GM23248 (cell line): ENCODE measurements around the gene NMT1. TPM values are rescaled to one million over a fixed set of nuclear protein-coding genes. Genes with fewer than 3 reads are reported as not detected.

Experiments used
- DNase-seq: peaks from one replicate; pipeline ENCODE4 v3.0.0-alpha.2; 2015
- H2AFZ ChIP-seq: fragments of 200-600 bp; sonication (generic); 2 replicates; pipeline ENCODE4 v1.6.1; 2016; ENCODE audit warnings: antibody characterized with exemption
- H3F3A ChIP-seq: fragments of 200-600 bp; sonication (generic); 2 replicates; pipeline ENCODE4 v1.6.1; 2016; ENCODE audit warnings: mild to moderate bottlenecking, antibody characterized with exemption, mixed run types; ENCODE audit not compliant: insufficient read depth
- H3K27ac ChIP-seq: fragments of 200-600 bp; sonication (generic); 2 replicates; pipeline ENCODE4 v1.5.1; 2016; ENCODE audit warnings: mild to moderate bottlenecking
- H3K27me3 ChIP-seq: fragments of 200-600 bp; sonication (generic); replicated peaks from 2 replicates; pipeline ENCODE4 v1.6.1; 2016; ENCODE audit warnings: mild to moderate bottlenecking; ENCODE audit not compliant: insufficient read depth
- H3K36me3 ChIP-seq: fragments of 200-600 bp; sonication (generic); 2 replicates; pipeline ENCODE4 v1.6.1; 2016; ENCODE audit warnings: low read depth, mild to moderate bottlenecking
- H3K4me1 ChIP-seq: fragments of 200-600 bp; sonication (generic); 2 replicates; pipeline ENCODE4 v1.6.1; 2016; ENCODE audit warnings: mild to moderate bottlenecking; ENCODE audit not compliant: insufficient read depth
- H3K4me2 ChIP-seq: fragments of 200-600 bp; sonication (generic); one replicate; pipeline ENCODE4 v1.6.1; 2016; ENCODE audit warnings: mild to moderate bottlenecking; ENCODE audit not compliant: unreplicated experiment
- H3K4me3 ChIP-seq: fragments of 200-600 bp; sonication (generic); 2 replicates; pipeline ENCODE4 v1.5.1; 2016; ENCODE audit warnings: mild to moderate bottlenecking
- H3K79me2 ChIP-seq: fragments of 200-600 bp; sonication (generic); 2 replicates; pipeline ENCODE4 v1.6.1; 2016; ENCODE audit warnings: mild to moderate bottlenecking; ENCODE audit not compliant: insufficient read depth
- H3K9ac ChIP-seq: fragments of 200-600 bp; sonication (generic); 2 replicates; pipeline ENCODE4 v1.6.1; 2016; ENCODE audit warnings: mild to moderate bottlenecking
- H3K9me2 ChIP-seq: fragments of 200-600 bp; sonication (generic); 2 replicates; pipeline ENCODE4 v1.6.1; 2016; ENCODE audit warnings: mixed run types, mild to moderate bottlenecking, moderate library complexity; ENCODE audit not compliant: insufficient read depth
- H3K9me3 ChIP-seq: fragments of 200-600 bp; sonication (generic); one replicate; pipeline ENCODE4 v1.6.1; 2017; ENCODE audit warnings: low read depth
- H4K20me1 ChIP-seq: fragments of 200-600 bp; sonication (generic); 2 replicates; pipeline ENCODE4 v1.6.0; 2016; ENCODE audit not compliant: insufficient read depth
- EZH2 ChIP-seq: fragments of 200-600 bp; sonication (generic); IDR thresholded peaks from 2 replicates; pipeline ENCODE4 v1.6.1; 2018; ENCODE audit warnings: antibody characterized with exemption, mild to moderate bottlenecking; ENCODE audit not compliant: insufficient read depth, poor library complexity, severe bottlenecking
- EZH2phosphoT487 ChIP-seq: fragments of 200-600 bp; sonication (generic); IDR thresholded peaks from 2 replicates; pipeline ENCODE4 v1.6.1; 2018; ENCODE audit warnings: antibody characterized with exemption, moderate library complexity, mild to moderate bottlenecking, low read depth; ENCODE audit not compliant: insufficient read depth
- WGBS, 2 experiments: methylation state at CpG; one replicate each; pipeline ENCODE4 v1.1.6; 2015 to 2017; ENCODE audit warnings: low lambda C conversion rate in 2 of 2, low coverage in 1 of 2; ENCODE audit errors: missing lambda C conversion rate in 2 of 2; 5-methylcytosine and 5-hydroxymethylcytosine counted together
- in situ Hi-C: fragments of 300-500 bp; cut with MboI; formaldehyde crosslinking; loops from 2 replicates; pipeline ENCODE4 v1.15.0; 2020
- polyA plus RNA-seq: library from polyadenylated mRNA; unstranded; fragments of >200 nt; fragmentation: Nextera tagmentation; extraction: Ambion mirVana; gene quantifications from 2 replicates; pipeline ENCODE4 v1.2.1, GENCODE V29; 2016
- total RNA-seq: library from RNA; depleted of rRNA; stranded (reverse); fragments of >200 nt; shearing (Covaris generic); gene quantifications from 2 replicates; pipeline ENCODE4 v1.2.3, GENCODE V29; 2014

The NMT1 gene
- total and polyA plus RNA-seq, 2 experiments from 2014 or later: 61.8 to 95.7 TPM

DNA sequence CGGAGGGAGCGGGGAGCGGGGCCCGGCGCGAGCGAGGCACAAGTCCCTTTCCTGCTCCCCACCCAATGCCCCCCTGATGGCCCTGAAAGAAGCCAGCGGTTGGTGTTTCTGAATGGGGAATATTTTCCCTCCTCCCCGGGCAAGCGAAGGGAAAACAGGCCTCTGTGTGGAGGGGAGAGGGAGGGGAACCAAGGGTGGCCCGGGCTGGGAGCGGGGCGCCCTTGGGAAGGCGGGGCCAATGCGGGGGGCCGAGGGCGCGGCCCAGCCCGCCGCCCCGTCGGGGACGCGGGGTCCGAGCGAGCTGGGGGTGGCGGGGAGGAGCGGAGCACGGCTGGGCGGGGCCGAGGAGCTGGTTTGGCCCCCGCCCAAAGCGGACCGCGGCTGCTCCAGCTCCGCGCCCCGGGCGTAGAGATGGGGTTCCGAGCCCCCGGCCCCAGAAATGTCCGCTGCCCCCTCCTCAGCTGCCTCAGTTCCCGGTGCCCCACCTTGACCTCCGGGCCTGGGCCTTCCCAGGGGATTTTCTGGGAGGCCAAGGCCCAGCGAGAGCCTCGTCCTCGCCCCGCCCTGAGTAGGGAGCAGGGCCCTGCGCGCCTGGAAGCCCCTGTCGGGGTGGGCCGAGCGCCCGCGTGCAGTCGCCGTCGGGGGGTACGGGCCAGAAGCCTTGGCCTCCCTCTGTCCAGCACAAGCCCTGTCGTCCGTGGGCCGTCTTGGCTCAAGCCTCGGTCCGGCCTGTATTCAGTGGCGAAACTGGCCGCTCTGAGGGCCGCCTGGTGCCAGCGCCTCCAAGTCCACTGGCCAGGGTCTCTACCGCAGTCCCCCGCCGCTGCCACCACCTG is 83.3 kb downstream of the NMT1 start:
- Histone ChIP-seq H3K27ac (peak overlapping the region; percentile 81), H3K9me3 (no peaks in the 10 kb centered on the region), H3K79me2 (peaks cover 8% of the 10 kb centered on the region), H3K9me2 (no peaks in the 10 kb centered on the region), H3K36me3 (no peaks in the 10 kb centered on the region), H3K27me3 (no peaks in the 10 kb centered on the region), H3F3A (peaks cover 20% of the 10 kb centered on the region), H3K4me1 (peaks cover 13% of the 10 kb centered on the region; the same call in 1 of the 2 replicates), H2AFZ (peak overlapping the region; percentile 75), H4K20me1 (no peaks in the 10 kb centered on the region), H3K4me2 (peak overlapping the region; percentile 68), H3K9ac (peak overlapping the region; percentile 81), H3K4me3 (peak overlapping the region; percentile 70)
- WGBS, 2 experiments: 12 to 30% methylated on average over 23 to 63 of the region's 71 CpGs
- in situ Hi-C loops: no loop called here
- no peak for TF ChIP-seq EZH2phosphoT487
- DNase-seq: peak; percentile 76

DNA sequence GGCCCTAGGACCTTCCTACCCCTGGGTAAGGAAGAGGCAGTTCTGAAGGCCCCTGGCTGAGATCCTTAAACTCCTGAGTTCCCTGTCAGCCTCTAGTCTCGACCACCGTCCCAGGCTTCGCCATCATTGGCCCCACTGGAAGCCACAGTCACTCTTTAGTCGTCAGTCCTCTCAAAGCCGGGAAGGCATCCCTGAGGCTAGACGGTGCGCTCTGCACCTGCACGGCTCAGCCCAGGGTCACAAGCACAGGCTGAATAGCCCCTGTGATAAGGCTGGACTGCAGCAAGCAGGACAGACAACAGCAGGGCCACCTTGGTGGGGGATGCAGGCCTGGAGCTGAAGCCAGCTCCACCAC is 83.9 kb downstream of the NMT1 start:
- H4K20me1 ChIP-seq: no peaks in the 10 kb centered on the region
- H3K9me2 ChIP-seq: no peaks in the 10 kb centered on the region
- no peaks in the 10 kb centered on the region for H3K36me3 ChIP-seq
- peaks cover 14% of the 10 kb centered on the region for H3K79me2 ChIP-seq
- no peak overlapping the region for H3K27ac ChIP-seq
- peaks cover 13% of the 10 kb centered on the region; the same call in 1 of the 2 replicates for H3K4me1 ChIP-seq
- H3K4me3 ChIP-seq: no peak overlapping the region
- peak overlapping the region; percentile 81; the same call in 1 of the 2 replicates for H3K9ac ChIP-seq
- peaks cover 20% of the 10 kb centered on the region for H3F3A ChIP-seq
- no peak overlapping the region for H3K4me2 ChIP-seq
- no peaks in the 10 kb centered on the region for H3K9me3 ChIP-seq
- DNase-seq: no peak
- in situ Hi-C loops: no loop called here
- no peaks in the 10 kb centered on the region for H3K27me3 ChIP-seq
- TF ChIP-seq EZH2 (no peak), EZH2phosphoT487 (no peak)
- peak overlapping the region; percentile 75; the same call in 1 of the 2 replicates for H2AFZ ChIP-seq
- 78 to 85% methylated on average over 8 of the region's 8 CpGs for WGBS, 2 experiments

GRCh38 chr17:45146166-45146565 is 85.0 kb downstream of the NMT1 start:
- peak overlapping the region; percentile 97 for H3K27ac ChIP-seq
- DNase-seq: no peak
- 79 to 80% methylated on average over 10 of the region's 10 CpGs for WGBS, 2 experiments
- no peaks in the 10 kb centered on the region for H4K20me1 ChIP-seq
- H3K27me3 ChIP-seq: no peaks in the 10 kb centered on the region
- no peaks in the 10 kb centered on the region for H3K9me2 ChIP-seq
- H3K4me1 ChIP-seq: peaks cover 14% of the 10 kb centered on the region; the same call in 1 of the 2 replicates
- in situ Hi-C loops: no loop called here
- no peak overlapping the region for H3K4me2 ChIP-seq
- H3K79me2 ChIP-seq: peaks cover 26% of the 10 kb centered on the region
- TF ChIP-seq EZH2: no peak
- no peak for TF ChIP-seq EZH2phosphoT487
- peak overlapping the region; percentile 80; the same call in 1 of the 2 replicates for H3K4me3 ChIP-seq
- no peak overlapping the region for H2AFZ ChIP-seq
- 0 out of 2 replicates have a peak overlapping the region, but pooled peaks have one; percentile 94 for H3K9ac ChIP-seq
- no peaks in the 10 kb centered on the region for H3K9me3 ChIP-seq
- H3F3A ChIP-seq: peaks cover 27% of the 10 kb centered on the region
- H3K36me3 ChIP-seq: no peaks in the 10 kb centered on the region

GRCh38 chr17:45146592-45146889 is 85.4 kb downstream of the NMT1 start:
- no peaks in the 10 kb centered on the region for H3K27me3 ChIP-seq
- DNase-seq: no peak
- peaks cover 28% of the 10 kb centered on the region for H3F3A ChIP-seq
- WGBS, 2 experiments: 82 to 91% methylated on average over 4 of the region's 4 CpGs
- peaks cover 18% of the 10 kb centered on the region; the same call in 1 of the 2 replicates for H3K4me1 ChIP-seq
- H3K79me2 ChIP-seq: peaks cover 30% of the 10 kb centered on the region
- no peaks in the 10 kb centered on the region for H3K36me3 ChIP-seq
- TF ChIP-seq EZH2phosphoT487 (no peak), EZH2 (no peak)
- in situ Hi-C loops: no loop called here
- H3K4me3 ChIP-seq: peak overlapping the region; percentile 80
- H3K9me2 ChIP-seq: no peaks in the 10 kb centered on the region
- H4K20me1 ChIP-seq: no peaks in the 10 kb centered on the region
- peak overlapping the region; percentile 71 for H3K4me2 ChIP-seq
- H3K27ac ChIP-seq: peak overlapping the region; percentile 97
- no peak overlapping the region for H2AFZ ChIP-seq
- H3K9ac ChIP-seq: peak overlapping the region; percentile 94
- no peaks in the 10 kb centered on the region for H3K9me3 ChIP-seq
